Fibroblast of skin of back (primary cell): Measurements from ENCODE around the gene SHISA6.

Source experiments
- DNase-seq: peaks from one replicate; pipeline ENCODE4 v3.0.0-alpha.2; 2013

The SHISA6 gene

GRCh38 chr17:11601661-11602060 is 360.6 kb downstream of the SHISA6 start:
- DNase-seq: no peak

GRCh38 chr17:11608396-11608795 is 367.4 kb downstream of the SHISA6 start:
- DNase-seq: peak; percentile 13

GRCh38 chr17:11610999-11611566 is 370.1 kb downstream of the SHISA6 start:
- DNase-seq: no peak

GRCh38 chr17:11612956-11613355 is 371.9 kb downstream of the SHISA6 start:
- no peak for DNase-seq
